Endothelial cell of umbilical vein (primary cell): ENCODE results near the gene POLN.

Experiments used
- EZH2 ChIP-seq: IDR thresholded peaks from 2 replicates; pipeline ENCODE4 v1.6.1; 2012; ENCODE audit warnings: borderline replicate concordance, low read depth, mild to moderate bottlenecking, moderate library complexity, low read length, inconsistent platforms; ENCODE audit not compliant: severe bottlenecking
- FOS ChIP-seq: IDR thresholded peaks from 2 replicates; pipeline ENCODE4 v1.6.1; 2011; ENCODE audit warnings: mild to moderate bottlenecking, low read length, moderate library complexity, borderline replicate concordance; ENCODE audit not compliant: insufficient read depth
- POLR2A ChIP-seq: IDR thresholded peaks from 2 replicates; pipeline ENCODE4 v1.6.1; 2012; ENCODE audit warnings: low read depth, mild to moderate bottlenecking, control low read depth, low read length
- POLR2AphosphoS5 ChIP-seq: IDR thresholded peaks from 2 replicates; pipeline ENCODE4 v1.6.1; 2012; ENCODE audit warnings: low read depth, mild to moderate bottlenecking, control low read depth, low read length, moderate library complexity; ENCODE audit not compliant: insufficient read depth
- TF ChIP-seq, protein P1 (sequence below), 2 donors: IDR thresholded peaks; 1 replicate in 1 of 2; 2 replicates in 1 of 2; pipeline ENCODE4 v1.5.1; 2011; ENCODE audit warnings: low read length in 2 of 2, mild to moderate bottlenecking in 2 of 2, moderate library complexity in 2 of 2, control low read depth in 1 of 2, inconsistent platforms in 1 of 2, low read depth in 1 of 2; ENCODE audit not compliant: insufficient read depth in 1 of 2; ENCODE audit errors: extremely low read depth in 1 of 2

DNA sequence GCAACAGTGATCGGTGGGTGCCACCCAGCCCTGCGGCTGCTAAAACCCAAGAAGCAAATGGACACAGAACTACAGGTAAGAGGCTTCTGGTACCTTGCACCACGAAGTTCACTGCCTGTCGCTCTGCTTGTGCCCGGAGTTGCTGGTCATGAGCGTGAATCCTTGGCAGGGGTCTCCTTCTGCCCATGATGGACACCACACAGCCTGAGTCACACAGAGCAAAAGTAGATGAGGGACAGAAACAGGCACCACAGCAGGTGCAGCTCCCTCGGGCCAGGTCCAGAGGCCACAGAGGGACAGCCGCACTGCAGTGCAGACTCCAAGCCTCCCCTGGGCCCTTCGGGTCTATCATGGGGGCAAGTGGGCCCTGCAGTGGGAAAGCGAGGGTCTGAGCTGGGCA is 160.4 kb downstream of the POLN start:
- TF ChIP-seq, protein P1, sequence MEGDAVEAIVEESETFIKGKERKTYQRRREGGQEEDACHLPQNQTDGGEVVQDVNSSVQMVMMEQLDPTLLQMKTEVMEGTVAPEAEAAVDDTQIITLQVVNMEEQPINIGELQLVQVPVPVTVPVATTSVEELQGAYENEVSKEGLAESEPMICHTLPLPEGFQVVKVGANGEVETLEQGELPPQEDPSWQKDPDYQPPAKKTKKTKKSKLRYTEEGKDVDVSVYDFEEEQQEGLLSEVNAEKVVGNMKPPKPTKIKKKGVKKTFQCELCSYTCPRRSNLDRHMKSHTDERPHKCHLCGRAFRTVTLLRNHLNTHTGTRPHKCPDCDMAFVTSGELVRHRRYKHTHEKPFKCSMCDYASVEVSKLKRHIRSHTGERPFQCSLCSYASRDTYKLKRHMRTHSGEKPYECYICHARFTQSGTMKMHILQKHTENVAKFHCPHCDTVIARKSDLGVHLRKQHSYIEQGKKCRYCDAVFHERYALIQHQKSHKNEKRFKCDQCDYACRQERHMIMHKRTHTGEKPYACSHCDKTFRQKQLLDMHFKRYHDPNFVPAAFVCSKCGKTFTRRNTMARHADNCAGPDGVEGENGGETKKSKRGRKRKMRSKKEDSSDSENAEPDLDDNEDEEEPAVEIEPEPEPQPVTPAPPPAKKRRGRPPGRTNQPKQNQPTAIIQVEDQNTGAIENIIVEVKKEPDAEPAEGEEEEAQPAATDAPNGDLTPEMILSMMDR (IDR thresholded peaks at IDR 0.05; ENCODE audit: extremely low read depth in 1 of 2, insufficient read depth in 1 of 2, low read depth in 1 of 2, low read length in 2 of 2): no peak
- no peak for TF ChIP-seq POLR2AphosphoS5
- no peak for TF ChIP-seq POLR2A
- TF ChIP-seq EZH2: no peak
- TF ChIP-seq FOS: no peak
